Measurements from ENCODE around the gene ZNF358. TPM values are rescaled to one million over a fixed set of nuclear protein-coding genes. Genes with fewer than 3 reads are reported as not detected.
"Not testable (repeated sequence)": the region's sequence is repeated elsewhere in the genome, so short reads cannot be mapped to it uniquely, and the experiment has no call there.

The ZNF358 gene
- total and polyA plus RNA-seq, 2 donors (not counting 3 experiments of a cell fraction or from before 2014, with no cell fraction given) = 51.2 to 83.2 TPM

- Histone ChIP-seq H4K20me1 (replicated peaks; ENCODE audit: control insufficient read depth, extremely low read depth, insufficient read depth, low read length) (no peaks in the 10 kb centered on the region), H3K9me3 (replicated peaks; ENCODE audit: control insufficient read depth, insufficient read depth, low read length) (no peaks in the 10 kb centered on the region), H3K79me2 (ENCODE audit: control insufficient read depth, insufficient read depth, low read length) (no peaks in the 10 kb centered on the region), H3K4me1 (ENCODE audit: control insufficient read depth, extremely low read depth, insufficient read depth, low read length) (peaks cover 8% of the 10 kb centered on the region), H3K36me3 (ENCODE audit: control insufficient read depth in 2 of 2, extremely low read depth in 1 of 2, insufficient read depth in 2 of 2, low read length in 2 of 2) (peaks cover 2 to 9% of the 10 kb centered on the region in 2 experiments), H3K9ac (replicated peaks; ENCODE audit: extremely low read depth, insufficient read depth, low read length) (peak overlapping the region; percentile 59), H3K27ac (ENCODE audit: insufficient read depth, low read depth, low read length) (no peak overlapping the region), H3K9me1 (replicated peaks; ENCODE audit: control insufficient read depth, extremely low read depth, insufficient read depth, low read length) (no peaks in the 10 kb centered on the region), H3K27me3 (ENCODE audit: control insufficient read depth in 2 of 2, insufficient read depth in 2 of 2, low read length in 2 of 2) (no peaks in the 10 kb centered on the region), H3K4me3 (replicated peaks in 1 of 3; ENCODE audit: insufficient read depth in 1 of 3, low read depth in 1 of 3, low read length in 3 of 3) (peak overlapping the region; percentile 55 to 97 (median 82)), H3K4me2 (ENCODE audit: insufficient read depth, low read length) (peak overlapping the region; percentile 93), H2AFZ (ENCODE audit: low read depth, low read length) (peak overlapping the region; percentile 92)
- intact Hi-C loops (cut with micrococcal nuclease) (loop anchor here (1.0 to 2.0 kb wide), 2 partner anchors 47 to 93 kb away; partner anchors contain the start of genes PET100, PEX11G and XAB2), dilution Hi-C loops (cut with MboI; ENCODE audit: extremely low pct_ligation_motif_present, low sequenced_read_pairs) (no loop called here)
- TF ChIP-seq EZH2 (IDR thresholded peaks at IDR 0.05; ENCODE audit: borderline replicate concordance, low read depth, low read length, severe bottlenecking) (no peak), POLR2A (IDR thresholded peaks at IDR 0.05; ENCODE audit: low read depth, low read length) (no peak), GATA2 (IDR thresholded peaks at IDR 0.05; ENCODE audit: insufficient read depth, insufficient read length, low read depth, low read length) (no peak), MAX (IDR thresholded peaks at IDR 0.05; ENCODE audit: insufficient read depth, insufficient read length) (no peak), JUN (IDR thresholded peaks at IDR 0.05; ENCODE audit: borderline replicate concordance, insufficient read depth, insufficient read length, low read depth) (no peak), MYC (IDR thresholded peaks at IDR 0.05; ENCODE audit: low read depth, low read length) (no peak), FOS (IDR thresholded peaks at IDR 0.05; ENCODE audit: borderline replicate concordance, insufficient read depth, low read length) (no peak), CTCF (IDR thresholded peaks at IDR 0.05; ENCODE audit: extremely low read depth in 1 of 2, insufficient read depth in 1 of 2, low read depth in 1 of 2, low read length in 2 of 2) (no peak), POLR2AphosphoS5 (IDR thresholded peaks at IDR 0.05; ENCODE audit: insufficient read depth, low read depth, low read length) (no peak)
- no peak for FAIRE-seq
- TSS peak; percentile 20 for BruUV-seq (replicated peaks)
- DNase-seq (ENCODE audit: low read depth, low spot score) = no peak
- POLR2A ChIA-PET = no interaction called here
- CTCF ChIA-PET = interaction anchor here (0.8 kb wide), 1 partner anchor 13 kb away, joined by 3 read pairs; the partner anchor contains the start of gene MCOLN1
These were observed 20.2 kb downstream of the ZNF358 start for GRCh38 chr19:7535998-7536695.

DNA sequence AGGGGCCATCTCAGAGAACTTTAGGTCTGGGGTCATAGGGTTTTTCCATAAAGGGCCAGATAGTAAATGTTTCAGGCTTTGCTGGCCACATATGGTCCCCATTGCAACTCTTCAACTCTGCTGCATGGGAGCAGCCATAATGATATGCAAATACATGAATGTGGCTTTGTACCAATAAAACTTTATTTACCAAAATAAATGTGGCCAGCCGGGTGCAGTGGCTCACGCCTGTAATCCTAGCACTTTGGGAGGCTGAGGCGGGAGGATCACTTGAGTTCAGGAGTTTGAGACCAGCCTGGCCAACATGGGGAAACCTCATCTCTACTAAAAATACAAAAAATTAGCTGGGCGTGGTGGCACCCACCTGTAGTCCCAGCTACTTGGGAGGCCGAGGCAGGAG lies 23.1 kb downstream of the ZNF358 start:
- FAIRE-seq; dilution Hi-C loops (cut with MboI; ENCODE audit: extremely low pct_ligation_motif_present, low sequenced_read_pairs); H3K4me2 ChIP-seq (ENCODE audit: insufficient read depth, low read length); CTCF ChIA-PET; H4K20me1 ChIP-seq (replicated peaks; ENCODE audit: control insufficient read depth, extremely low read depth, insufficient read depth, low read length); H3K4me3 ChIP-seq (replicated peaks in 1 of 3; ENCODE audit: insufficient read depth in 1 of 3, low read depth in 1 of 3, low read length in 3 of 3); DNase-seq (ENCODE audit: low read depth, low spot score); H3K9me1 ChIP-seq (replicated peaks; ENCODE audit: control insufficient read depth, extremely low read depth, insufficient read depth, low read length); H3K79me2 ChIP-seq (ENCODE audit: control insufficient read depth, insufficient read depth, low read length); H3K27ac ChIP-seq (ENCODE audit: insufficient read depth, low read depth, low read length); intact Hi-C loops (cut with micrococcal nuclease); H3K9ac ChIP-seq (replicated peaks; ENCODE audit: extremely low read depth, insufficient read depth, low read length); H2AFZ ChIP-seq (ENCODE audit: low read depth, low read length); H3K27me3 ChIP-seq (ENCODE audit: control insufficient read depth in 2 of 2, insufficient read depth in 2 of 2, low read length in 2 of 2); H3K4me1 ChIP-seq (ENCODE audit: control insufficient read depth, extremely low read depth, insufficient read depth, low read length); BruUV-seq (replicated peaks); H3K9me3 ChIP-seq (replicated peaks; ENCODE audit: control insufficient read depth, insufficient read depth, low read length): not testable (repeated sequence)
- POLR2A ChIA-PET = interaction anchor here (0.7 kb wide), 1 partner anchor 17 kb away, joined by 12 read pairs; no protein-coding TSS in a partner anchor
- peaks cover 9 to 25% of the 10 kb centered on the region in 2 experiments for H3K36me3 ChIP-seq (ENCODE audit: control insufficient read depth in 2 of 2, extremely low read depth in 1 of 2, insufficient read depth in 2 of 2, low read length in 2 of 2)
